Thyroid gland (tissue), 4 donors: ENCODE measurements around the gene ST3GAL4.

ENCODE experiments used
- POLR2A ChIP-seq, 2 donors: fragments of 450-650 bp; IDR thresholded peaks; one replicate each; pipeline ENCODE4 v1.6.1; 2017; ENCODE audit warnings: antibody characterized with exemption in 2 of 2, mild to moderate bottlenecking in 2 of 2, moderate library complexity in 1 of 2
- TF ChIP-seq, protein P1 (sequence below), 6 experiments: fragments of 200-600 bp in 3 of 6; fragments of 450-650 bp in 3 of 6; sonication (generic) in 3 of 6; IDR thresholded peaks; one replicate each; pipeline ENCODE4 v1.5.1; 2016 to 2019; ENCODE audit warnings: antibody characterized with exemption in 6 of 6, mild to moderate bottlenecking in 2 of 6, inconsistent platforms in 1 of 6, moderate library complexity in 1 of 6

DNA sequence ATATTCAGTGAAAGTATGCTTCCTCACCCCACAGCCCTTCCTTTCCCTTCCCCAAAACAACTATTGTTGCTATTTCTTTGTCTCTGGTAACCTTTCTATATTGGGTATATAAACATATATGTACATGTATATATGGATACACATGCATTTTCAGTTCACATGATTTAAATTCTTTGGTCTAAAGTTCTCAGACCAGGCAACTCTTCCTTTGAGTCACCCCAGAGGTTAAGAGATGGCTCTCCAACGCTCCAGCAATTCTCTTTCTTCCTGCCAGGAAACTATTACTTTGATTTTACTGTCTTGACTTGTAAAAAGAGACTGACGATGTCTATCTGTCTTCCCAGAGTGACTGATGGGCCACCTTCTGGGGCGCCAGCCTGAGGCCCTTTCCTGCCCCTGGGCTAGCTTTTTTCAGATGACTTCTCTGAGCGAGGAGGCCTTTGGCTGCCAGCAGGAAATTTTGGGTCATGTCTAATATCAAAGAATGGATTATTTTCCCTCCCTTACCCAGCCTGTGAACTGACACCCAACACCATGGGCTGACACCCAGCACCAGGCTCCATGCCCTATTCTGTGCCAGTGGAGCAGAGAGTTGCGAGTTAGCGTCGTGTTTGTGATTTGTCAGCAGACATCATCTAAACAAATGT is 14.4 kb upstream of the ST3GAL4 start:
- TF ChIP-seq, protein P1, sequence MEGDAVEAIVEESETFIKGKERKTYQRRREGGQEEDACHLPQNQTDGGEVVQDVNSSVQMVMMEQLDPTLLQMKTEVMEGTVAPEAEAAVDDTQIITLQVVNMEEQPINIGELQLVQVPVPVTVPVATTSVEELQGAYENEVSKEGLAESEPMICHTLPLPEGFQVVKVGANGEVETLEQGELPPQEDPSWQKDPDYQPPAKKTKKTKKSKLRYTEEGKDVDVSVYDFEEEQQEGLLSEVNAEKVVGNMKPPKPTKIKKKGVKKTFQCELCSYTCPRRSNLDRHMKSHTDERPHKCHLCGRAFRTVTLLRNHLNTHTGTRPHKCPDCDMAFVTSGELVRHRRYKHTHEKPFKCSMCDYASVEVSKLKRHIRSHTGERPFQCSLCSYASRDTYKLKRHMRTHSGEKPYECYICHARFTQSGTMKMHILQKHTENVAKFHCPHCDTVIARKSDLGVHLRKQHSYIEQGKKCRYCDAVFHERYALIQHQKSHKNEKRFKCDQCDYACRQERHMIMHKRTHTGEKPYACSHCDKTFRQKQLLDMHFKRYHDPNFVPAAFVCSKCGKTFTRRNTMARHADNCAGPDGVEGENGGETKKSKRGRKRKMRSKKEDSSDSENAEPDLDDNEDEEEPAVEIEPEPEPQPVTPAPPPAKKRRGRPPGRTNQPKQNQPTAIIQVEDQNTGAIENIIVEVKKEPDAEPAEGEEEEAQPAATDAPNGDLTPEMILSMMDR (IDR thresholded peaks at IDR 0.05) = no peak
- TF ChIP-seq POLR2A (IDR thresholded peaks at IDR 0.05) = no peak
